NCI-H1417 (cell line): ENCODE results near the gene FSTL4.
A peak's percentile ranks its signal among the peaks of the same experiment; 100 is the strongest.
"Not testable (repeated sequence)": the region's sequence is repeated elsewhere in the genome, so short reads cannot be mapped to it uniquely, and the experiment has no call there.

Experiments used
- DNase-seq, 3 experiments: peaks; one replicate each; lab custom pipeline; 2025; lab: John Stamatoyannopoulos, UW

FSTL4 gene

DNA sequence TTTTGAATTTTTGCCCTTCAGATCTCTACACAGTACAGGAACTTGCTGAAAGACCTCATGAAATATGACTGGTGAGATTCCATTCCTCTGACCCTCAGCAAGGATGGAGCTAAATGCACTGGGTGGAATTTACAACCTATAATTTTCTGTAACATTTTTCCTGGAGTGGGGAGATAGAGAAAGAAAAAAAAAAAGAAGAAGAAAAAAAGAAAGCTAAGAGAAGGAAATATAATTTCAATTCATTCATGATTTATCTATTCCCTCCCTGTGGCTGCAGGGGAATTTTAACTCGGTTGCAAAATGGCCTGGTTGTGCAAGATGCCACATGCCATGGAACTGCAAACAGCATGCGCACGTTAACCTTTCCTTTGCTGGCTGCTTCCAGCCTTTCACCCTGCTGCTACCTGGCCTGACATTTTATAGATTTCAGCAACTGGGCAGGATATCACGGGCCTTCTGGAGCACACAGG, 155.4 kb downstream of the FSTL4 start:
- no peak for DNase-seq

DNA sequence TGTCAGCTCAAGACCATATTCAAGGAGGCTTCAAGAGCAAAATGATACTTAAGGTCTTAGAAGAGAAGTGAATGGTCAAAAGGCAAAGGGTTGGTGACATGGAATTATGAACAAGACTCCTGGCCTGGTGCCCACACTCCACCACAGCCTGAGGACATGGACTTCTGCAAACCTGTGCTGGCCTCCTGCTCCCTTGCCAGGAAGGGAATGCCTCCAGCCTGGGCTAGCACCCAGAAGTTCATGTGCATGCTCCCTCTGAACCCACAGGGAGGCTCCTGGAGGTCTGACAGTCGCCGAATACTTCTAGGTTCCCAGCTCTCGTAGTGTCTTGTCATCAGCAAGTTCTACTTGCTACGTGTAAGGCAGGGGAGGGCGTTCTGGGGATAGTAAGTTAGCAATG, 156.7 kb downstream of the FSTL4 start:
- no peak for DNase-seq

DNA sequence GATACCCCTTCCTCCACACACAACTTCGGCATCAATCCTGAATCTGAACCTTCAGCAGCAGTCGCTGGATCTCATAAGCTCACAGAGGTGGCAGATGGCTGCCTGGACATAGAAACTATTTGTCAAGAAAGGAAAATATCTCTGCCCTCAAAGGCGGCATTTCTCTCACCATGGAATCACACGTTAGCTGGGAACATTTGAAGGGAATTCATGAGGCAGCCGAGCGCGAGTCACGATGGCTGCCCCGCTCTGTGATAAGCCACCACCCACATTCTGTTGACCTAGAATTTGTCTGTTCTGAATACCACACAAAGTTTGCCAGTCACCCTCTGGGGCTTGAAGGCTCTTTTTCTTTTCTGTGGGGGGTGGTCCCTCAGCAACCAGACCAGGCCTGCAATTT, 157.9 kb downstream of the FSTL4 start:
- DNase-seq: no peak

DNA sequence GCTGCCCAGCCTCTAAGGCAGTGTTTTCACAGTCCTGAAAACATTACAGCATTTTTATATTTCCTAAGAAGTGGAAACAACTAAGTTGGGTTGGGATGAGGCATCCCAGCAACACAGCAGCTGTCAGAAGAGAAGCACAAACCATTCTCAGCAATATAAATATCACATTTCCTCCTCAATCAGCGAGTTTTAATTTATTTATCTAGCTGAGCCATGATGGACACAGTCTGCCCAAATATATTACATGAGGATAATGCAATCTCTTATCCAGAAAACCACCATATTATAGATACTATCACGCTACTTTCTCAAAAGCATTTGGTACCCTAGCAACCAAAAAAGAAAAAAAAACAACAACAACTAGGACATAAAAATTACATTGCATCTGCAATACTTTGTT, 158.5 kb downstream of the FSTL4 start:
- DNase-seq: no peak

DNA sequence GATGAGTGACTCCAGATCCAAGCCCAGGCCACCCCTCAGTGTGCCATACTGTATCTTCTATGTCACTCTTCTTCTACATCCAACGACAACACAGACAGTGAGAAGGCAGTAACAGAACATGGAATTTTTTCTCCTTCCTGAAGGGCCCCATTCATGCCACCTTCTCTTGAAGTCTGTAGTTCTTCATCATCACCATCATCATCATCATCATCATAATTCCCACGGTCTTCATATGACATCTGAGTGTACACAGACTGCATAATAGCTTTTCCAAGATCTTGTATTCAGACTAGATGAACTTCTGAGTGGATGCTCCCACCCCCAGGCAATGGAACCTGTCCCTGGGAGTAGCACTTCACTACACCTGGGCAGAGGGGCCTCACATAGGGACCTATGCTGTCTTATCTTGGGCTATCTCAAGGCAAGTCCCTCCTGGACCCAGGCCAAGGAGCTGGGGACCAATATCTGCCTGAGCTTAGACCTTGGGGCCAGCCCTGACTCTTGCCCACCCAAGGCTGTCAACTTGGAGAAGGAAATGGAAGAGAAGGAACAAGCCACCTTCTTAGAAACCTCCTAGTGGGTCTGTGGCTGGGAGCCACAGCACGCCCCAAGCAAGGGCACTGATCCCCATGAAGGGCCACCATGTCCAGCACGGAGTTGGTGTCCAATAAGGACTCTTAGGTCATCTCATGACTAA, 159.1 kb downstream of the FSTL4 start:
- no peak for DNase-seq

DNA sequence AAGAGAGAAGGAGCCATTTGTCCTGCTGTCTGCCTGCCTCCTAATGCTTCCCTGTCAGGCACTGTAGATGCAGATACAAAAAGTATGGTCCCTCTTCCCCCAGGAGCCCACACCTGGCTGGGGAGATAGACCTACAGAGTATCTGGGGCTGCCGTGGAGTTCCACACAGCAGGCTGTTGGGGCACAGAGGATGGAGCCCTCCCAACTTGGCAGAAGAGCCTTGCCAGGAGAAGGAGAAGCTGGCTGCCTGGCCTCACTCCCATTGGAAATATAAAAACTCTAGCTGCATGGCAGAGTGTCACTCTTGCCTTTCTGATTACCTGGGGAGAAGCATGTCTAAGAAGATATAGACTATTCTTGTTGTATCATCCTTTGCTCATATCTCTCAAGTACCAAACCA, 160.4 kb downstream of the FSTL4 start:
- DNase-seq: no peak

DNA sequence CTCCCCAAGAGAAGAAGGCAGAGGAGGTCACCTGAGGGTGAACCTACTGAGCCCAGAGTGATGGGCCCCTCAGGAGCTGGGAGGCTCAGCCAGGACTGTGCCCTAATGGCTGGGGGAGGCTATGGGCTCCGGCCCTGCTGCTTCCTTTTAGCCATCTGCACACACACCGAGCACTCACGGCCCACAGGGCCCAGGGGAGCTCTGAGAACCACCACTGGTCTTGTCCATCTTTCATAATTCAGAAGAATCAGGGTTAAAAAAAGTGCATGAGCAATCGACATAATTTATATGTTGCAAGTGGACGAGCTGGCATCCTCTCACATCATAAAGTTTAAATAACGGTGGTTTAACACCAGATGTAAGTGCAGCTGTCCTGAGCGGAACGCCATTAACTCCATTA, 162.1 kb downstream of the FSTL4 start:
- DNase-seq: no peak

DNA sequence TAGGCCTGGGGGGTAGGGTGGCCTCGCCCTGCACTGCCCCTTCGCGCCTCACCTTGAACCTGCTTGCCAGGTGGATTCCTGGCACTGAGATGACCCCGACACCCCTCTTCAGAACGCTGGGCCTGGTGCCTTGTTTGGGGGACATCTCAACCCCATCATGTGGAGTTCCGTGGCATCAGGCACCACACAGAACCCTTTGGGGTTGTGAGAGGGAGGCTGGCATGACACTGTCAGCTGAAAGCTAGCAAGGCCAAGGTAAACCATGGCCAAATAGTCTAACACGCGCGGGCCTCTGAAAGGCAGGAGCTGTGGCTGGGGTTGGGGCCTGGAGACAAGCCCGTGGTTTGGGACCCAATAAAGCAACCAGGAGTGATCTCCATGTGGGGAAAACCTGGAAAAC, 163.2 kb downstream of the FSTL4 start:
- DNase-seq: no peak

DNA sequence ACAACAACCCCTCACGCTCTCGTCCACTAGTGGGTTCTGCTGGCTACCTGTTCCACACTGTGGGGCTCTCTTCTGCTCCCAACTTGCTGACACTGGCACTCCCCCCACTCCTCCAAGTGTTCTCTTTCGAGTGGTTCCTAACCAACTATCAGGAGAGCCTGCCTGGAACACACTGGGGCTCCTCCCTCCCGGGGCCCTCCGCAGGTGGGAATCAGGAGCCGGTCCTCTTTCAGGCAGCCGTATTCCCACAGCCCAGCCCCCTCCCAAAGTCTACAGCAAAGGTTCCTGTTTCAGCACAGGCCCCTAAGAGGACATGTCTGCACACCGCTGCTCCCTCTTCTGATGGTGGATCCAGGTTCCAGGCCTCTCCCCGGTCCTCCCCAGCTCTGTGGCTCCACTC, 165.9 kb downstream of the FSTL4 start:
- DNase-seq: no peak

DNA sequence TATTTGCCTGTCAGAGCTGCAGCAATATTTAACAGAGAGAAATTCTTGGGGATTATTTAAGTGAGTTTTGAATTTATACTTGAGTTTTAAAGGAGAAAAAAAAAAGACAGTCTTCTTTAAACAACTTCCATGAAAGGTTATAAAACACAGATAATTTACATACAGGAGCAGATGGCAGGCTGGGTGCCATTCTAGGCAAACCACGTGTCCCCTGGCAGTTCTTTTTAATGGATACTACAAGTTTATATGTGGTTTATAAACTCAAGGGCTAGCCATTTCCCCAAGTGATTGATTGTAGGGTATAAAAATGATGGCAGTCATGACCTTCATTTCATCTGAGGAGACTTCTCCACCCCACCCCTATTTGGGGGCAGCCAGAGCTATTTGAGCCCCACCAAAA, 166.6 kb downstream of the FSTL4 start:
- no peak for DNase-seq

DNA sequence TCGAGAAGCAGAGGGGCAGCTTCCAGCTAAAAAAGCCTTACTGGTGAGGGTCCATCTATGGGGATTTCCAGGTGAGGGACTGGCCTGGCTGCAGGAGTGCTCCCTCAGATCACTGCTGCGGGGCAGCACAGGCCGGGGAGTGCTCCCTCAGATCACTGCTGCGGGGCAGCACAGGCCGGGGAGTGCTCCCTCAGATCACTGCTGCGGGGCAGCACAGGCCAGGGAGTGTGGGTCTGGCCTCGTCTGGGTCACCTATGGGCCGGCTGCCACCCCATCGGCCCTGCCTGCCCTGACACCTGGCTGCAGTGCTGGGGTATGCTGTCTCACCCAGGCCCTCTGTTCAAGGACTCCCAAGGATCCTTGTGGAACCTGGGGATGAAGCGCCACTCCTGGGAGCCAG, 167.1 kb downstream of the FSTL4 start:
- not testable (repeated sequence) for DNase-seq

DNA sequence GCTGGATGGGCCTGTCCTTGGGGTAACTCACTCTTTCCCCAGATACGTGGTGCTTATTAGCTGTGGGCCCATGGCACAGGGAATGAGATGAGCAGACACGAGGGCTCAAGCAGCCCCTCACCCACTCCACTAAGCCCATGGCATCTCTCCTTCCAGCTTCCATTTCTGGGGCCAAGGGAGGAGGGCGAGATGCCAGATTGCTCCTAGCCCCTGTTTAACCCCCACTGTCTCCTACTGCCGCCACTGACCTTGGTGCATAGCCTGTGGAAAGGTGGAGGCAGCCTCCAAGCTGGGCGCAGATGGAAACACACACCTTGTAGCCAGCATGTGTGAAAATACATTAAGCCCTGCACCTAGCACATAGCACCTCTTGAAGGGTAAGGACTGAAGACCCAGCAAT, 167.6 kb downstream of the FSTL4 start:
- DNase-seq: no peak

DNA sequence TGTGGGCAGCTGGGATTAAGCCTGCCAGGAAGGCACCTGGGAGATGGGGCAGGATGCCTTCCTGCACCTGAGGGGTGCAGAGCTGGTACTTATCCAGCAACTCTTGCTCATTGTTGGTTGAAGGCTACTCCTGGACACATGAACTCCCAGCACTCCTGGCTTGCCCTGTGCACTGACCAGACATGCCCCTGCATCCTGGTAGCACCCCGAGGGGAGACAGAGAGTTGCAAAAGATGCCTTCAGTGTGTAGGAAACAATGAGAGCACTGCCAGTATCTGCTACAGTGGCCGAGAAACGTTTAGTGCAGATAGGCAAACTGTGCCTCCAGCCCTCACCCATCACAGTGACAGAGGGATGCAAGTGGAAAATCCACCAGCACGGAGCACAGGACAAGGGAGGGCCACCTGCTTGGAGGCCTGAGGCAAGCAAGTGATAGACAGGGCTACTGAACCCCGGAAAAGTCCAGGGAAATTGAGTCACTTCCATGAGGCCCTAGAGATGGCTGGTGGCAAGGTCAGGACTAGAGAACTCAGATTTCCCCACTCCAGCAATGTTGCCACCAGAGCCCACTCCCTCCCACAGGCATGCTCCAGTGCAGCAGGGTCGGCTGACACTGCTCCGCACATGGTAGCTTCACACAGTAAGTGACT, 171.1 kb downstream of the FSTL4 start:
- DNase-seq: no peak

DNA sequence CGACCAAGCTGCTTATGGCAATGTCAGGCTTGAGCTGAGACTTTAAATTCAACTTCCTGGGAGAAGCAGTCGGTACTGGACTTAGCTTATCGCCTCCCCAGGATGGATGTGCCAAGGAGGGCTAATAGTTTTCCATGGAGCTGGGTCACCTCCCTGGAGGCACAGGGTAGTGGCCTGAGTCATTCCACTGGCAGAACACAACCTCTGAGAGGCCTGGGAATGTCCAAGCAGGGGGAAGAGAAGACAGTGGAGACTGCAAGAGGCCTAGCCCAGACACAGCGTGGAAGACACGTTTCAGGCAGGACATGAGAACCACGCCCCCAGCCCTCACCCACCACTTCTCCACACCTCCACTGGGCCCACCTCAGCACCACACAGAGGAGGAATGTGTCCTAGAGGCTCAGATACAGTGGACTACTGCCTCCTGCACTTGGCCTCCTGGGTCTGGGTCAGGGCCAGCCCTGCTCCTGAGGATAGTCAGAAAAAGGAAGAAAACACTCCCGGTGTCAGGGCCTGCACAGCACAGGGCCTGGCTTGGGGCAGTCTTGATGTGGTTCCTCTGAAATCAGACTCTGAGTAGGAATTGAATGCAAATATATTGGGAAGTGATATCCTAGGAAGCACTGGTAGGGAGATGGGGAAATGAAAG, 171.8 kb downstream of the FSTL4 start:
- no peak for DNase-seq

DNA sequence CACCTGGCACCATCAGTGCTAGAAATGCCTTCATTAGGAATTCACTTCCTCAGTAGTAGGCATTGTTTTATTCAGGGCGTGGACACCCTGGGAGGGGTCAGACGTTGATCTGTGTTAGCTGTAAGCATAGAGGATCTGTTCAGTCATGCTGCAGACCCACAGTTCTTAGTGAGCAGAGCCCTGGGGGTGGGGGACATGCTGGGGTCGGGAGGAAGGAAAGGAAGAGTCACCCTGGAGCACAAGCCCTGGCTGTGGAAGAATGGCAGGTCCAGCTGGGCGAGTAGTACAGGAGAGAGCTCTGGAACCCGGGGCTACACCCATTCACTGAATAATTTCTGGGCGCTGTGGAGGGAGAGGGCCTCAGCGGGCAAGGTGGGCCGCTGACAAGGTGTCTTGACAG, 172.5 kb downstream of the FSTL4 start:
- DNase-seq: no peak

DNA sequence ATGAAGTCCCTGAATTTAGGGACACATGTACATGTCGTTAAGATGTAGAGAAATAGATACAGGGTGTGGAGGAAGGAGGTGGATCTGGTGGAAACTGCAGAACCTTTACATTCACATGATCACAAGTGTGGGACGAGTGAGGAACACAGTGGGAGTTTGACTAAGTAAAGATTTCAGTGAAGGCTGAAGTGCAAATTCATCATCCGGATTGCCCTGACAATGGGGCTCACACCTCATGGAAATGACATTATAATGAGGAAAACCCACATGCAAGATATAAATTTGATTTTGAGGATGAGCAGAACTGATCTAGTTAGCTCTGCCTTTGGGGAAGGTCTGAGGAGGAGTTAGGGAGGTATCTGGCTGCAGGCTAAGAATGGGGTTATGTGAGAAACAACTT, 173.9 kb downstream of the FSTL4 start:
- DNase-seq: no peak

DNA sequence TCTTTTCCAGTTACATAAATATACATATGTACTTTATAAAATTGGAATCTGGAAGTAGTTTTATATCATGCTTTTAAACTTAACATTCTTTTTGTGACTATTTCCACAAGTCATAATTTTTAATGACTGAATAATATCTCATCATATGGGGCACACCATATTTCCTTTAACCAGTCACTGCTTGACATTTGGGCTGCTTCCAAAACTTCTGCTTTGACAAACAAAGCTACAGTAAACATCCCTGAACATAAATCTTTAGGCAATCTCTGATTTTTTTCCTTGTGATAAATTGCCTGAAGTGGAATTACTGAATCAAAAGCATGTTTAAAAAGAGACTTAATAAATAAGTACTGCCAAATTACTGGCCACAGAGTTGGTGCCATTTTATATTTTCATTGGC, 178.0 kb downstream of the FSTL4 start:
- DNase-seq: peak in 1 of 3 experiments; percentile 15

DNA sequence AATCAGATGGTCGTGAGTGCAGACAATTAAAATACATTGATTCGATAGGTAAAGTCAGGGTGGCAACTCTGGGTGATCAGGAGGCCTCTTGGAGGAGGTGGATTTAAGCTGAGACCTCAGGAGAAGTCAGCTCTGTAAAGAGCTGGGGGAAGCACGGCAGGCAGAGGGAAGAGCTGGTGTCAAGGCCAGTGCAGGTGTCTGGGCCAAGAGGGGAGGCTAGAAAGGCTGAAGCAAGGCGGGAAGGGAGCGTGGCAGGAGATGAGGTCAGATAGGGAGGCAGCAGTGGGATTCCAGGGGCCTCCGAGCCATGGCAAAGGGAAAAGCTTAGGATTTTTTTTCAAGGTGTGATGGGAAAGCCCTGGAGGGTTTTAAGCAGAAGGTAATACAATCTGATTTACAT, 178.7 kb downstream of the FSTL4 start:
- no peak for DNase-seq

DNA sequence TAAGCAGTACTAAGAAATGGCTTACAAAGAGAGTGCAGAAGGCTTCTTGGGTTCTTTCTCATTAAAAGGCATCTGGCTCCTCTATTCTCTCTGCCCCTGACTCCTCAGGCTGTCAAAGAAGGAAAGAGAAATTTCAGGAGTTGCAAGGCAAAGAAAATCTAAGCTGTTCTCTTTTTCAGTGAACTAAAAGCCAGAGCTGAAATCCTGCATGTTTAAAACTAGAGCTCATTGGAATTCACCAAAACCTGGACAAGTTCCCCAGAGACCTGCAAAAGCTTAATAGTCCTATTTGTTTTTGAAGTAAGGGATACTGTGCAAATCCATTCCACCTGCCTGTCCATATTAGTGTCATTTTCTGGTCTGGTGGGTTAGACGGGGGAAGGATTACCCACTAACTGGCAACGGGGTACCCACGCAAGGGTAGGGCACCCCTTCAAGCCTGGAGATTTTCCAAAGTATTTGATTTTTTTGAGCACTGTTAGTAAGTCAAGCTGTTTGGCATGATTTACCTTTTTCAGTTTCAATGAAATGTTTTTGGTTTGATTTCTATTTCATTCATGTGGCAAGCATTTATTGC, 179.3 kb downstream of the FSTL4 start:
- DNase-seq: no peak

DNA sequence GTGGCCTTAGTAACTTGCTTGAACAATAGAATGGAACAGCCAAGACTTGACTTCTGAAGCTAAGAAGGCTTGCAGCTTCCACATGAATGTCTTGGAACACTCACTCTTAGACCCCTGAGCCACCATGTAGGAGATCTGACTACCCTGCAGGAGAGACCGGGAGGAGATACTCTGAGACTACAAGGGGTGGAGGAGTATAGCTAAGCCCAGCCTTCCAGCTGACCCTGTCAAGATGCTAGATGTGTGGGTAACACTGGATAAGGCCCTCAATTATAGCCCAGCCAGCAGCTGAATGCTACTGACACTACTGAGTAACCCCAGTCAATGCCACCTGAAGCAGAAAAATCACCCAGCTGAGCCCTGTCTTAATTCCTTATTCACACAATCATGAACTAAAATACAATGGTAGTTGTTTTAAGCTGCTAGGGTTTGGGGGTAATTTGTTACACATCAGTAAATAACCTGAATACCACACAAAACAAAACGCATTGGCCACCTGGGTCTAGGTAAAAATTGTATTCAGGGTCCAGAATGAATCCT, 180.9 kb downstream of the FSTL4 start:
- no peak for DNase-seq

DNA sequence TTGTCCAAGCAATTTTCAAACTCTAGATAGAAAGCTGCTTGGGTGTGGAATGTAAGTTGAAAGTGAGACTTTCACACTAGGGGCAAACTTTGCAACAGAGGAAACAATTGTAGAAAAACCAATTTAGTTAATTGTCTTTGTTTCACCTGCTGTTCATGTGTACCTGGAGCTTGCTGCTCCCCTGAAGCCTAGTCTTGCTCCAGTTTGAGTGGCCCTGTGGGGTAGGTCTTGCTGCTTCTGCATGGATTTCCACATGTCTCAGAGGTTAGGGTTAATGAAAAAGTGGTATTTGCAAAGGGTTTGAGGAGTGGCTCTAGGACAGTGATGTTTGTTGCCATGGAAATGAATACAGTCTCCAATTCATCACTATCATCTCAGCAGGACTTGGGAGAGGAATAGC, 182.2 kb downstream of the FSTL4 start:
- no peak for DNase-seq

DNA sequence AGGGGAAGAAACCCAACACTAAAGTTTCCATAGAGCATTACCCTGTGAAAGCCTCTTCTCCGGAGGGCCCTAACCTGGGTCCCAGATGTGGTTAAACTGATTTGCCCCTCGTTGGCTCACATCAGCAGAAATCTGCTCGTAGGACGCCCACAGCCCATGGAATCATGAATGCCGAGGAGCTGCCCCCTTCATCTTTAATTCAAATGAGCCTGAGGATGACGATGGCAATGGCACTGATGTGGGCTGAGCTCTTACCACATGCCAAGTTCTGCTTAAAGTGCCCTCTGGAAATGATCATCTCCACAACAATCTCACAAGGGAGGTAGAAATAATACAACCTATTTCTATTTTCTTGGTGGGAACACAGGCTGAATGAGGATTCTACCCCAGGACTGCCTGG, 183.3 kb downstream of the FSTL4 start:
- no peak for DNase-seq
